Endothelial cell of umbilical vein (primary cell): Measurements from ENCODE around the gene HBE1.

Source experiments
- CTCF ChIP-seq, 2 donors: IDR thresholded peaks; 1 replicate in 1 of 2; 2 replicates in 1 of 2; pipeline ENCODE4 v1.5.1; 2011; ENCODE audit warnings: low read length in 2 of 2, mild to moderate bottlenecking in 2 of 2, moderate library complexity in 2 of 2, control low read depth in 1 of 2, inconsistent platforms in 1 of 2, low read depth in 1 of 2; ENCODE audit not compliant: insufficient read depth in 1 of 2; ENCODE audit errors: extremely low read depth in 1 of 2
- EZH2 ChIP-seq: IDR thresholded peaks from 2 replicates; pipeline ENCODE4 v1.6.1; 2012; ENCODE audit warnings: borderline replicate concordance, low read depth, mild to moderate bottlenecking, moderate library complexity, low read length, inconsistent platforms; ENCODE audit not compliant: severe bottlenecking
- FOS ChIP-seq: IDR thresholded peaks from 2 replicates; pipeline ENCODE4 v1.6.1; 2011; ENCODE audit warnings: mild to moderate bottlenecking, low read length, moderate library complexity, borderline replicate concordance; ENCODE audit not compliant: insufficient read depth
- GATA2 ChIP-seq: IDR thresholded peaks from 2 replicates; pipeline ENCODE4 v1.7.0; 2011; ENCODE audit warnings: low read depth, mild to moderate bottlenecking, moderate library complexity, mixed read lengths, low read length; ENCODE audit not compliant: insufficient read length, insufficient read depth
- JUN ChIP-seq: IDR thresholded peaks from 2 replicates; pipeline ENCODE4 v1.6.1; 2011; ENCODE audit warnings: borderline replicate concordance, low read depth; ENCODE audit not compliant: insufficient read length, insufficient read depth
- MYC ChIP-seq: IDR thresholded peaks from one replicate; pipeline ENCODE4 v1.6.1; 2011; ENCODE audit warnings: mild to moderate bottlenecking, low read depth, low read length
- POLR2A ChIP-seq: IDR thresholded peaks from 2 replicates; pipeline ENCODE4 v1.6.1; 2012; ENCODE audit warnings: low read depth, mild to moderate bottlenecking, control low read depth, low read length
- POLR2AphosphoS5 ChIP-seq: IDR thresholded peaks from 2 replicates; pipeline ENCODE4 v1.6.1; 2012; ENCODE audit warnings: low read depth, mild to moderate bottlenecking, control low read depth, low read length, moderate library complexity; ENCODE audit not compliant: insufficient read depth
- TF ChIP-seq, protein P1 (sequence below): IDR thresholded peaks from 2 replicates; pipeline ENCODE4 v1.6.1; 2011; ENCODE audit not compliant: insufficient read depth, insufficient read length

GRCh38 chr11:5293028-5293427 lies 23.3 kb upstream of the HBE1 start:
- TF ChIP-seq POLR2AphosphoS5, result no peak
- no peak for TF ChIP-seq EZH2
- no peak for TF ChIP-seq CTCF (IDR thresholded peaks at IDR 0.05; ENCODE audit: extremely low read depth in 1 of 2, insufficient read depth in 1 of 2, low read depth in 1 of 2, low read length in 2 of 2)
- TF ChIP-seq POLR2A, result no peak
- no peak for TF ChIP-seq FOS
- TF ChIP-seq, protein P1, sequence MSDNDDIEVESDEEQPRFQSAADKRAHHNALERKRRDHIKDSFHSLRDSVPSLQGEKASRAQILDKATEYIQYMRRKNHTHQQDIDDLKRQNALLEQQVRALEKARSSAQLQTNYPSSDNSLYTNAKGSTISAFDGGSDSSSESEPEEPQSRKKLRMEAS, result no peak
- TF ChIP-seq JUN, result no peak
- TF ChIP-seq MYC, result no peak
- TF ChIP-seq GATA2, result no peak
